HG03039 (cell line): ENCODE results near the gene DGCR2.
"Not testable (repeated sequence)": the region's sequence is repeated elsewhere in the genome, so short reads cannot be mapped to it uniquely, and the experiment has no call there.

Source experiments
- ATAC-seq: cut with Tn5 transposase; IDR thresholded peaks from one replicate; pipeline ENCODE4 v1.9.1; 2021; ENCODE audit warnings: mild to moderate bottlenecking, moderate library complexity; ENCODE audit not compliant: unreplicated experiment

Gene DGCR2

DNA sequence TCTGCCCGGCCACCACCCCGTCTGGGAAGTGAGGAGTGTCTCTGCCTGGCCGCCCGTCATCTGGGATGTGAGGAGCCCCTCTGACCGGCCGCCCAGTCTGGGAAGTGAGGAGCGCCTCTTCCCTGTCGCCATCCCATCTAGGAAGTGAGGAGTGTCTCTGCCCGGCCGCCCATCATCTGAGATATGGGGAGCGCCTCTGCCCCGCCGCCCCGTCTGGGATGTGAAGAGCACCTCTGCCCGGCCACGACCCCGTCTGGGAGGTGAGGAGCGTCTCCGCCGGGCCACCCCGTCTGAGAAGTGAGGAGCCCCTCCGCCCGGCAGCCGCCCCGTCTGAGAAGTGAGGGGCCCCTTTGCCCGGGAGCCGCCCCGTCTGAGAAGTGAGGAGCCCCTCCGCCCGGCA lies 38.1 kb downstream of the DGCR2 start:
- ATAC-seq, result not testable (repeated sequence)

DNA sequence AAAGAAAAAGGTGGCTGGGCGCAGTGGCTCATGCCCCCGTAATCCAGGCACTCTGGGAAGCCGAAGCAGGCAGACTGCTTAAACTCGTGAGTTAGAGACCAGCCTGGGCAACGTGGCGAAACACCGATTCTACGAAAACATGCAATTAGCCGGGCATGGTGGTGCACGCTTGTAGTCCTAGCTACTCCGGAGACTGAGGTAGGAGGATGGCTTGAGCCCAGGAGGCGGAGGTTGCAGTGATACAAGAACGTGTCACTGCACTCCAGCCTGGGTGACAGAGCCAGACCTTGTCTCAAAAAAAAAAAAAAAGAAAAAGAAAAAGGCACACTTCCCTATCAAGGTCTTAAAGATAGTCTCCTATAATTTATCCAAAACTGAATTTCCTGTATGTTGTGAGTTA lies 39.4 kb downstream of the DGCR2 start:
- no peak for ATAC-seq

DNA sequence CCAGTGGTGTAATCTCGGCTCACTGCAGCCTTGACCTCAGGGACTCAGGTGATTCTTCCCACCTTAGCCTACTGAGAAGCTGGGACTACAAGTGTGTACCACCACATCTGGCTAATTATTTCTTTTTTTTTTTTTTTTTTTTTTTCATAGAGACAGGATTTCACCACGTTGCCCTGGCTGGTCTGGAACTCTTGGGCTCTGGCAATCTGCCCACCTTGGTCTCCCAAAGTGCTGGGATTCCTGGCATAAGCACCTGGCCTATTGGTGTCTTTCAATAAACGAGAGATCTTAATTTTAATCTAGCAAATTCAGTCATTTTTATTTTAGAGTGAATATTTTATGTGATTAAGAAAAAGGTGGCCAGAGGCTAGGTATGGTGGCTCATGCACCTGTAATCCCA lies 40.1 kb downstream of the DGCR2 start:
- ATAC-seq, result no peak

DNA sequence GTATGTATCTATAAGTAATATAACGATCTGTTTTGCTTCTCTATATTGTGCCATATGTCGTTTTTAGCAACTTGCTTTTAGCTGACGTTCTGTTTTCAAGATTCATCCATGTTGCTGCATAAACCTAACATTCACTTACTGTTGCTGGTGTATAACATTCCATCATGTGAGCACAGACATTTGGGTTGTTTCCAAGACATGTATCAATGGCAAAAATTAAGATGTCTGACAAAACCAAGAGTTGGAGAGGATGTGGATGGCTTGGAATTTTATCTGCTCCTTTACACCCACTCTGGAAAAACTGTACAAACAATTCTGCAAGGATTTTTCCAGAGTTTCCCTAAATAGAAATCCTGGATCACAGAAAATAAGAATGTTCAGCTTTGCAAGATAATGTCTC lies 40.9 kb downstream of the DGCR2 start:
- ATAC-seq, result no peak

DNA sequence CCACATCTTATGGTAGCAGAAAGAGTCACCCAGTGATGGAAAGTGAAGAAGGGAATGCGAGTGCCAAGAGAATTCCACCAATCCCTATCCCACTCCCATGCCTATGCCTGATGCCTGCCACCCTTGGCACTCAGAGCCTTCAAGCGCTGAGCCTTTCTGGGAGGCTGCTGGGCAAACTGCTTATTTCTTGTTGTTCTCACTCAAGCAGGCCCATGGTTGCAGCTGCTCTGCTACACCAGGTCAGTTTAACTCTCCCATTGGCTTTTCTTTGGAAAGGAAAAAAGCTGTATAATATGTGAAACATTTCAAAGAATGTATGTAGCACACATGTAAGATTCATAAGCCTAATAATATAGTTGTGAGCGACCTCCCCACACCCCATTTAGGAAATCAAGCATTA lies 41.4 kb downstream of the DGCR2 start:
- ATAC-seq, result no peak

DNA sequence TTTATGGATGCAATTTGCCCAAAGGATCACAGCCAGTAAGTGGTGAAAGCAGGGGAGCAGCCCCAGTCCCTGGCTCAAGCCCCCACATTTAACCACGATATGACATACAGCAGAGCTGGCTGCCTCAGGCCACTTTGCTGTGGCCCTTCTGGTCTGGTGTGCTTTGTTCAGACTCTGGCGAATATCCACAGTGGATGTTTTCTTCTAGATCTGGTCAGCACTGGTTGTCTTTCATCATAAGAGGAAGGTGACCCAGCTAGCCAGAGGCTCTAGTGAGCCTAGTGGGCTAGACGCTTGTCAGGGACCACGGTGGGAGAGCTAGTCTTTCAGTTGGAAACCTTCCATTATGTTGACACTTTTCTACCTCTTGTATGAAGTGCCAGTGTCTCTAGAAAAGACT lies 42.5 kb downstream of the DGCR2 start:
- no peak for ATAC-seq

DNA sequence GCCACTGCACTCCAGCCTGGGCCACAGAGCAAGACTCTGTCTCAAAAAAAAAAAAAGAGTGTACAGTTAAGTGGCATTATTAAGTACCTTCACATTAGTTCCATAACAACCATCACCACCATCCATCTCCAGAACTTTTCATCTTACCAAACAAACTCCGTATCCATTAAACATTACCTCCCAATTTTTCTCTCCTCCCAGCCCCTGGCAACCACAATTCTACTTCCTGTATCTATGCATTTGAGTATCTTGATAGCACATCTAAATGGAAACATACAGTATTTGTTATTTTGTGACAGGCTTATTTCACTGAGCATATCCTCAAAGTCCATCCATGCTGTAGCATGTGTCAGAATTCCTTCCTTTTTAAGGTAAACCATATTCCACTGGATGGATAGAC lies 46.8 kb downstream of the DGCR2 start:
- ATAC-seq, result no peak

DNA sequence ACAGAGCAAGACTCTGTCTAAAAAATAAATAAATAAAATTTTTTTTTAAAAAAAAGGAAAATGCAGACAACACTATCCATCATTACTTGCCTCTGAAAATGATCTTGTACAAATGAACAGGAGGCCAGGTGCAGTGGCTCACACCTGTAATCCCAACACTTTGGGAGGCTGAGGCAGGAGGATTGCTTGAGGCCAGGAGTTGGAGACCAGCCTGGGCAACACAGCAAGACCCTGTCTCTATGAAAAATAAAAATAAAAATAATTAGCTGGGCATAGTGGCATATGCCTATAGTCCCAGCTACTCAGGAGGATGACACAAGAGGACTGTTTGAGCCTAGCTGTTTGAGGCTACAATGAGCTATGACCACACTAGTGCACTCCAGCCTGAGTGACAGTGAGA lies 49.4 kb downstream of the DGCR2 start:
- ATAC-seq, result not testable (repeated sequence)

DNA sequence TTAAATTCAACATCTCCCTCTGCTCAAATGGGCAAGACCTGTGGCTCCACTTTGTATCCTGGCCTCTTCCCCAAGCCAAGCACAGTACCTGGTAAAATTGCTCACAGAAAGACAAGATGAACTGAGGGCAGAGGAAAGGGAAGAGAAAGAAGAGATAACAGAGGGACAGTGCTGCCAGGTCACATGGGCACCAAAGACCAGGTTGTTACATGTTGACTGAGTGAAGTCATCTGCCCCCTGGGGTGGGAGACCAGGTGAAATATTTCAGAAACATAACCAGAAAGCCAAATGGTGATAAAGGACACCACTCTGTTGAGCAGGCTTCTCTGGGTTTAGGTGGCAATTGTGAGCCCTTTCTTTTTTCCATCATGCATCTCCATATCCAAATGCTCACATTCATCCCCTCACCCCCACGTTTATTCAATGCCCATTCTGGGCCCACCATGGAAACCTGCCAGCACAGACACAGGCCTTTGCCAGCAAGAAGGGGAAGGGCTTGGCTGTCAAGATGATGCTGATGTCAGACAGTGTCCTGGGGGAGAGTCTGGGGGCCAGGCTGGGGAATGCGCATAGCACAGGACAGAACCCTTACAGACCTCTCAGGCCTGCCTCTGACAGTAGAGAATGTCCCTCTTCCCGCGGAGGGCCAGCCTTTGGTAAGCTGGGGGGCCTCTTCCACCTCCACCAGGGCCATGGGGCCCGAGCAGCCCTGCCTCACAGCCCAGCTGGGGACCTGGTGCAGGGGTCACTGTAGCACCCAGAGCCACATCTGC lies 51.6 kb downstream of the DGCR2 start:
- no peak for ATAC-seq

DNA sequence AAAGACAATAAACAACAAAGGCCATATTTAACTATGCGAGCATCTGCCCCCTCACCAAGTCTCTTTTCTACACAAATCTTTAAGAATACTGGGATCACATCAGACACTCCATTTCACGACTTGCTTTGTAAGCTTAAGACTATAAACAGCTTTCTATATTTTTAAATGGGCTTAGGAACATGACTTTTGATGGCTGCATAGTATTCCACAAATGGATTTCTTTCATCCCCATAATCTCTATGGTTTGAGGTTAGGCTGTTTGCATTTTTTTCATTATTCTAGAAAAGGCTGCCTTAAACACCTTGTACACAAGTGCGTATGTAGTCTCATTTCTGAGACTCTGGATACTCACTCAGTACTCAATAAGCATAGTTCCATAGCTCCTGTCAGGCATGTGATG lies 52.8 kb downstream of the DGCR2 start:
- no peak for ATAC-seq

DNA sequence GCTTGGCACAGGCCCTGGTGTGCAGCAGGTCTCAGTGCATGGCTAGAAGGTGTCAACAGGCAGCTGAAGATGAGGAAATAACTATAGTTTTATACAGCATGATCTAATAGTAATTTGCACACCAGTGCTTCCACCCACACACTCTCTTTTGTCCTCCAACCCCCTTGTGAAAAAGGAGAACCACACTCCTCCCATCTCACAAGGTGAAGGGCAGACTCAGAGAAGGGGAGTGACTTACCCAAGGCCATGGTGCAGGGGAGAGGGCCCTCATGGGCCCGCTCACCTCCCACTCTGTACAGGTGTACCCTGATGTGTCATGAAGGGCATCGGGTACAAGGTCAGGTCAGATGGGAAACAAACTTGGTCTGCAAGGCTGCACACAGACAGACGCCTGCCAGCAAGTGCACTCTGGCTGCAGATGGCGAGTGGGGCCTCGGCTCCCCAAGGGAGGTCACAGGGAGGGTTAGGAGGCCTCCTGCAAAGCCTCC lies 53.4 kb downstream of the DGCR2 start:
- no peak for ATAC-seq

DNA sequence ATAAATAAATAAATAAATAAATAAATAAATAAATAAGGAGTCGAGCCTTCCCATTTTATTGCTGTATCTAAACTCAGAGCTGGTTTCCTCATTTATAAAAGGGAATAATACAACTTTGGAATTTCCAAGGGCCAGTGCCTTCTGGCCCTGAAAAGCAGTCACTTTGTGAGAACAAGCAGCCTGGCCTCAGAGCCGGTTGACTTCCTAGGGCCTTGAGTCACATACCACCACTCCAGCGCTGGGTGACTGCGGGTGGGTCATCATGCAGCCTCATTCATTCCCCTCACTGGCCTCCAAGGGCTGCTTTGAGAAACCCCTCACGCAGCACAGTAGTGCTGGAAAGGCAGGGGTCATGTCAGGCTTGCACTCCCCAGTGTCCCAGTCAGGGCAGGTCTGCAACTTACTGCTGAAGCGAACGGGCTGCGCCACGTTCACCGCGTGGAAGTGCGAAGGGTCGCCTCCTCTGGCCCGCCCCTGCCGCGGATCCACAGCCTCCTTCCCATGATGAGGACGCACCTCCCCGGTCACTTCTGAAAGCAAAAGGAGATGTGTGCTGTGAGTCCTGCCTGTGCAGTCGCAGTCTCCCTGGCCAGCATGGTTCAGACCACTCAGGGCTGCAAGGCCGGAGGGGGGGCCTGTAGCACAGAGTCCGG lies 54.4 kb downstream of the DGCR2 start:
- ATAC-seq, result no peak

DNA sequence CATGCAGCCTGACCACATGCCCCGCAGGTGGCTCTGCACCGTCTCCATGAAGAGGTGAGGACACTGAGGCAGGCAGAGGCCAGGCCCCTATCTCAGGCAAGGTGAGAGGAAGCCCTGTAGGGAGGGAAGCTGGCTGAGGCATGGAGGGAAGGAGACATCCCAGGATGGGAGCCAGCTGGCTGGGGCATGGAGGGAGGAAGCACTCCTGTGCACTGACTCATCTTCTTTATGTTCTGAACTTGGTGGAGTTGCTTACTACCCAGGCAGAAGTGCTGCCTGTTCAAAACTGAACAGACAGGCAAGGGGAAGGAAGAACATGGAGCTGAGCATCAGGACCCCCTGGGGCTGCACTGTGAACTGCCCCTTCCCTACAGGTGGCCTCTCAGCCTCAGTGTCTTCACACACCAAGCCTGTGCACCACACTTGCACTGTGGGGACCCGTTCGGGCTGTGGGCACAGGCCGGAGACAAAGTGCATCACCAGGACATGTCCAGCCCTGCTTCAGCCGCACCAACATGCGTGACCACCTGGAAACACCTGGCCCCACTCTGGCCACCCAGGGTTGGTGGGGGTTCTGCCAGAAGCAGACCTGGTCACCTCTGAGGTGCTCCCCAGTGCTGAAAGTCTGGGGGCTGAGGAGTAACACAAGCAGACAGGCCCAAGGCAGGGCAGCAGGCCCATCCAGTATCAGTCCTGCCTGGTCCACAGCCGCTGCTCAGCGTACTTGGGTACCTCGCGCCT lies 55.5 kb downstream of the DGCR2 start:
- ATAC-seq, result no peak

DNA sequence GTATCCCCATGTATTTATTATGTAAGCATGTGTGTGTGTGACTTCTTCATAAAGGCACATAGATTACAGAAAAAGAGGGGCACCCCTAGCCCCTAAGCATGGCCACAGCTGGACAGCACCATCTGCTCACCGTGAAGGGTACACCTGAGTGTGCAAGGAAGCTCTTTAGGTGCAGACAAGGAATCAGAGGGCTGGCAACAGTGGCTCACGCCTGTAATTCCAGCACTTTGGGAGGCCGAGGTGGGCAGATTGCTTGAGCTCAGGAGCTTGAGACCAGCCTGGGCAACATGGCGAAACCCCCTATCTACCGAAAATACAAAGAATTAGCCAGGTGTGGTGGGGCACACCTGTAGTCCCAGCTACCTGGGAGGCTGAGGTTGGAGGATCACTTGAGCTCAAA lies 56.3 kb downstream of the DGCR2 start:
- no peak for ATAC-seq

DNA sequence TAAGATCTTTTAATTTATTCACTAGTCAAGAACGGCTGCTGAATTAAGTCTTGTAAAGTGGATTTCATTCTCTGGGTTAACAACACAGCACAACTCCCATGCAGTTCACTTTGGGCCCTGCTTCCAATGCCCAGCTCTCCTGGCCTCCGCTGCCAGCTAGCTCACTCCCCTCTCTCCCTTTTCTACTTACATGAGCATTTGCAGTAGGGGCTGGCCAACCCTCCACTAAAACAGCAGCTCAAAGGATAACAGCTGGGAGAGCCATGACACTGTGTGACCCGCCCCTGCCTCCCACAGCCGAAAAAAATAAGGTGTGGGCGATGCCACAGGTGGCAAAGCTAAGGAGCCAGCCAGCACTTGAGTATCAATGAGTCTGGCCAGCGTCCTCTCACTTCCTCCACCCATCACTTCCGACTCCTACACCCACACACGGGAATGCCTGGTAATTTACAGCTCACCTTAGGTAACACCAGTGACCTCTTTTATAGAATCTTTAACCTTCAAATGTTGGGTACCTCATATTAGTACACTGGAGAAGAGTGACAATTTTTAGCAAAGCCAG lies 56.8 kb downstream of the DGCR2 start:
- ATAC-seq, result no peak

DNA sequence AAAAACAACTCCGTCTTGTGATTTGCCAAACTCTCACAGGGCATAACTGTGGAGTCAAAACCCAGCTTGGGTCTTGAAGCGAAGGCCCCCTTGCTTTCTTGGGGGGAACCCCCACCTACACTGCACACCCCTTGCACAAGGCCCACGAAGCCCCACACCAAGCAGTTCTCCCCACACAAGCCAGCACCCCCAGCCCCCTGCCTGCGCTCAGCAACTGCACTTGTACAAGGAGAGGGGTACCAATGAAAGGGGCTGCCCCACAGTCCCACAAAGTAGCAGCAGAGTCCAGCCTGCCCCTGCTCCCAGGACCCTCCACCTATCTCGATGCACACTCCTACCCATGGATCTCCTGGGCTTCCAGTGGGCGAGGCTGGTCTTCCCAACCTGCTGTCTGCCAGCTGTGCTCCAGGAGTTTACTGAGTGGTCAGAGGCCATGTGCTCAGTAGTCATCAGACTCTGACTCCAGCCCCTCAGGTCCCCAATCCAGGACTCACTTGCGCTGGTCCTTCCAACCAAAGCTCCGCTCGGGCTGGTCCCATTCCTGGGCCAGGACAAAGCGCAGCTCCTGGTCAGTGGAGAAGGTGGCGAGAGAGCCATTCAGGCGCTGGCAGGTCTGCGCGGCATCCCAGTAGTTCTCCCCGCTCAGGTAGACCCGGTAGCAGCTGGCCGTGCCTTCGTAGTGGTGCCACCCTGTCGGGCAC lies 57.7 kb downstream of the DGCR2 start:
- ATAC-seq, result no peak

DNA sequence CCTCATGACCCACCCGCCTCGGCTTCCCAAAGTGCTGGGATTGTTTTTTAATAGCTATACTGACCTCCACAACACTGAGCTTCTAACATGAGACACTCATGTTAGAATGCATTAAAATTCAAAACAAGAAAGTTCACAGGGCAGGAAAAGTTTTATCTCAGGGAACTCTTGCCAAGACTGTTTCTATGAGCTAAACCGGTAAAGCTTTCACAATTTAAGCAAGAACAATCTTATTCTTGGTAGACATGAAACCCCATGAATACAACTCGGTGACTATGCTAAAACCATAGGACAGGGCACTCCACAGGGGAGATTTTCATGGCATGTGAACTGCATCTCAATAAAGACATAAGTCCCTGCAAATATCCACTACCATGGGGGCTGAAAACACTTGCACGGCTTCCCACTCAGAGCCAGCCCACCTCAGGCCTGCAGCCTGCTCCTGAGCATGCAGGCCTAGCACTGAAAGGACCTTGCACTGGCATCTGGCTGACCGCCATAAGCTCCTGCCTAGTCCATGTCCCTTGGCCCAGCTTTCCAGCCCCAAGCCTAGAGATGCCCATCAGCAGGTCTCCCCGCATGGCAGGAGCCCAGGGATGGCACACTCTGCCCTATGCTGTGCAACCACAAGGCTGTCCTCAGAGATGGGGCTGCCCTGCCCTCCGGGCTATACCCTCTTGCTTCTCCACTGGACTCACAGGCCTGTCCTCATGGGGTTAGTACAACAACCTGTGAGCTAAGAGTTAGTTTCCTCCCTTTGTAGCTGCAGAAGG lies 58.4 kb downstream of the DGCR2 start:
- no peak for ATAC-seq

DNA sequence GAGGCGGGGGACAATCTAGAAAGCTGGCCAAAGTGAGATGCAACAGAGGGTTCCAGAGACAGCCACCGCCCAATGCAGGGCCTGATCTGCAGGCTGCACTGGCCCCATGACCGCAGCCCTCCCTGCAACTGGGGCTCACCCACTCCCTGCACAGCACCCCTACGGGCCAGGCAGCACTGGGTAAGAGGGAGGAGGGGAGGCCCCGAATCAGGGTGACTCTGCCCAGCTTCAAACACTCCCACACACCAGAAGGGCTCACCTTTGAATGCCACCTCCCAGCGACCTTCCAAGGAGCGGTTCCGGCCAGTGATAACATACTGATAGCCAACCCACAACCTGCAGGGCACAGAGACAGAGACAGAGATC lies 59.3 kb downstream of the DGCR2 start:
- no peak for ATAC-seq

DNA sequence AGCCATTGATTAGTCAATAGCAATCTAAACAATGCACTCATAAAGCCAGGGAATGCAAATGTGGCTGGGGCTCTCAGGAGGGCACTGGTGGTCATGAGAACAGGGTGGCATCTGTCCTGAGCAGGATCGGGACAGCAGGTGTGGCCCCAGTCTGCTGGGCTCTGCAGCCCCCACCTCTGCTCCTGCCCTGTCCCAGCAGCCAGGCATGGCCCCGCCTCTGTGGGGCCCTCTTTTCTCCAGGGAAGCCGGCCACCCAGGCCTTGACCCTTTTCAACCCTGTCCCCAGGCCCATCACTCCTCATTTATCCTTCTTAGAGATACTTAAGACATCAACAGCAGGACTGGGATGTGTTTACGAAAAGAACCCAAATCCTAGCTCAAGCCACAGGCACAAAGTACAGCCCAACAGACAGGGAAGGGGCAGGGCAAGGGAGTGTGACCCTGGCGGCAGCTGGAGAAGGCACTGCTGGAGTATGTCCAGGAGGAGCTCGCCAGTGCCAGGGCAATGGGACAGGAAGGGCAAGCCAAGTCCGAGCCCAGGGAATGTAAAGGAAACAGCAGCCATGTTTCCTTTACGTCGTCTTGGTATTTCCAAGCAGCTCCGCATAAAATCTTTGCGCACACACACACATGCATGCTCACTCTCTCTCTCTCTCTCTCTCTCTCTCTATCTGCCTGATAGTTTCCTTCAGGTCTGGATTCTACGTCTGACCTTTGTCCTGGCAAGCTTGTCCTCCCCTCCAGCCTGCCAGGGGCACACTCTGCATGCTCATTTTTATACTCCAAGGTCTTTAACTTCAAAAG lies 59.9 kb downstream of the DGCR2 start:
- ATAC-seq, result no peak
